Measurements from ENCODE around the gene ERC1. TPM values are rescaled to one million over a fixed set of nuclear protein-coding genes. Genes with fewer than 3 reads are reported as not detected.

The ERC1 gene
- polyA plus RNA-seq, 1 donor from 2014 or later, result 7.1 TPM

- H3K27ac ChIP-seq (ENCODE audit: low read length), result no peak overlapping the region
- no peaks in the 10 kb centered on the region for H3K36me3 ChIP-seq (ENCODE audit: insufficient read depth, low read length)
- no peak overlapping the region for H3K9ac ChIP-seq (ENCODE audit: low read length)
- H2AFZ ChIP-seq (ENCODE audit: low read depth, low read length), result no peak overlapping the region
- H3K9me2 ChIP-seq (ENCODE audit: insufficient read depth, low read length), result no peaks in the 10 kb centered on the region
- H3F3A ChIP-seq (ENCODE audit: insufficient read depth, low read length, poor library complexity, severe bottlenecking), result no peaks in the 10 kb centered on the region
- peaks cover 2% of the 10 kb centered on the region for H3K9me3 ChIP-seq (ENCODE audit: low read length)
- H3K4me2 ChIP-seq (ENCODE audit: low read length), result no peak overlapping the region
- H3K79me2 ChIP-seq (replicated peaks; ENCODE audit: insufficient read depth, low read length), result no peaks in the 10 kb centered on the region
- H3K27me3 ChIP-seq (ENCODE audit: insufficient read depth, low read depth, low read length), result no peaks in the 10 kb centered on the region
- no peak for TF ChIP-seq POLR2AphosphoS5 (IDR thresholded peaks at IDR 0.05)
- TF ChIP-seq SMC3 (conservative IDR thresholded peaks at IDR 0.05; ENCODE audit: poor library complexity), result no peak
- TF ChIP-seq EZH2 (IDR thresholded peaks at IDR 0.05; ENCODE audit: borderline replicate concordance, insufficient read depth, low read length, poor library complexity, severe bottlenecking), result no peak
- no peak for TF ChIP-seq EP300 (conservative IDR thresholded peaks at IDR 0.05; ENCODE audit: poor library complexity, severe bottlenecking)
- no peak for TF ChIP-seq CTCF (IDR thresholded peaks at IDR 0.05; ENCODE audit: poor library complexity, severe bottlenecking)
- no peak for TF ChIP-seq TAF1 (IDR thresholded peaks at IDR 0.05; ENCODE audit: low read depth)
- TF ChIP-seq MXI1 (conservative IDR thresholded peaks at IDR 0.05; ENCODE audit: poor library complexity, severe bottlenecking), result no peak
- TF ChIP-seq RAD21 (conservative IDR thresholded peaks at IDR 0.05), result no peak
- no peak for TF ChIP-seq REST (IDR thresholded peaks at IDR 0.05; ENCODE audit: borderline replicate concordance)
- H3K4me3 ChIP-seq (ENCODE audit: low read length), result no peak overlapping the region
- no peaks in the 10 kb centered on the region for H4K20me1 ChIP-seq (ENCODE audit: insufficient read depth)
These were observed 528.6 kb downstream of the ERC1 start for GRCh38 chr12:1519642-1520041.

GRCh38 chr12:1523046-1523445 lies 532.0 kb downstream of the ERC1 start:
- Histone ChIP-seq H3K9me3 (ENCODE audit: low read length) (no peaks in the 10 kb centered on the region), H3K79me2 (replicated peaks; ENCODE audit: insufficient read depth, low read length) (peaks cover 12% of the 10 kb centered on the region), H3F3A (ENCODE audit: insufficient read depth, low read length, poor library complexity, severe bottlenecking) (no peaks in the 10 kb centered on the region), H3K27me3 (ENCODE audit: insufficient read depth, low read depth, low read length) (no peaks in the 10 kb centered on the region), H3K9me2 (ENCODE audit: insufficient read depth, low read length) (no peaks in the 10 kb centered on the region), H3K9ac (ENCODE audit: low read length) (no peak overlapping the region), H2AFZ (ENCODE audit: low read depth, low read length) (no peak overlapping the region), H3K27ac (ENCODE audit: low read length) (no peak overlapping the region), H3K36me3 (ENCODE audit: insufficient read depth, low read length) (no peaks in the 10 kb centered on the region), H3K4me2 (ENCODE audit: low read length) (no peak overlapping the region), H4K20me1 (ENCODE audit: insufficient read depth) (no peaks in the 10 kb centered on the region), H3K4me3 (ENCODE audit: low read length) (no peak overlapping the region)
- TF ChIP-seq EP300 (conservative IDR thresholded peaks at IDR 0.05; ENCODE audit: poor library complexity, severe bottlenecking) (no peak), TAF1 (IDR thresholded peaks at IDR 0.05; ENCODE audit: low read depth) (no peak), EZH2 (IDR thresholded peaks at IDR 0.05; ENCODE audit: borderline replicate concordance, insufficient read depth, low read length, poor library complexity, severe bottlenecking) (no peak), CTCF (IDR thresholded peaks at IDR 0.05; ENCODE audit: poor library complexity, severe bottlenecking) (no peak), RAD21 (conservative IDR thresholded peaks at IDR 0.05) (no peak), MXI1 (conservative IDR thresholded peaks at IDR 0.05; ENCODE audit: poor library complexity, severe bottlenecking) (no peak), SMC3 (conservative IDR thresholded peaks at IDR 0.05; ENCODE audit: poor library complexity) (no peak), POLR2AphosphoS5 (IDR thresholded peaks at IDR 0.05) (no peak), REST (IDR thresholded peaks at IDR 0.05; ENCODE audit: borderline replicate concordance) (no peak)

All from neural cell (in vitro differentiated cells).